Vagina (tissue), 2 donors: Measurements from ENCODE around the gene VDAC2.

Experiments
- CTCF ChIP-seq, 3 experiments: fragments of 450-650 bp in 2 of 3; fragments of 200-600 bp in 1 of 3; sonication (generic) in 1 of 3; IDR thresholded peaks; one replicate each; pipeline ENCODE4 v1.5.1; 2017 to 2019; ENCODE audit warnings: antibody characterized with exemption in 3 of 3, mild to moderate bottlenecking in 2 of 3, moderate library complexity in 2 of 3
- POLR2A ChIP-seq, 2 donors: fragments of 450-650 bp; IDR thresholded peaks; one replicate each; pipeline ENCODE4 v1.6.1; 2017; ENCODE audit warnings: antibody characterized with exemption in 2 of 2, mild to moderate bottlenecking in 2 of 2, moderate library complexity in 2 of 2
- POLR2AphosphoS5 ChIP-seq, 2 donors: sonication (generic); formaldehyde crosslinking; IDR thresholded peaks; one replicate each; pipeline ENCODE4 v1.9.0; 2017; ENCODE audit warnings: antibody characterized with exemption in 2 of 2, mild to moderate bottlenecking in 2 of 2, low read depth in 1 of 2; ENCODE audit not compliant: insufficient read depth in 1 of 2

GRCh38 chr10:75209086-75209920 lies 1.3 kb upstream of the VDAC2 start:
- TF ChIP-seq CTCF (IDR thresholded peaks at IDR 0.05) (no peak), POLR2A (IDR thresholded peaks at IDR 0.05) (no peak), POLR2AphosphoS5 (IDR thresholded peaks at IDR 0.05; ENCODE audit: insufficient read depth in 1 of 2, low read depth in 1 of 2) (no peak)
